Measurements from ENCODE around the gene EIF2S3B.
"Not testable (repeated sequence)": the region's sequence is repeated elsewhere in the genome, so short reads cannot be mapped to it uniquely, and the experiment has no call there.

Gene EIF2S3B

DNA sequence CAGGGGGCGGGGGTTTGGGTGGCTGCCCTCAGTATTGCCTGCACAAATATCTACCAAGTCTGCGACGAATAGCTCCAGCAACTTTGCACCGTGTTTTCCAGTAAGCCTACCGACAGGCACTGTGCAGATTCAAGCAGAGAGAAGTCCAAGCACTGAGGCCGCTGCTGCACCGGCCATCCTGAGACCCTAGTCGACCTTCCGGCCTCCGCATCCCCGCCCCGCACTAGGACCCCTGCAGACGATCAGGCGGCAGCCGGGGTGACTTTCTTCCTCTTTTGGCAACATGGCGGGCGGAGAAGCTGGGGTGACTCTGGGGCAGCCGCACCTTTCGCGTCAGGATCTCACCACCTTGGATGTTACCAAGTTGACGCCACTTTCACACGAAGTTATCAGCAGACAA lies at the start of gene EIF2S3B:
EIF2S3B (plus strand) TSS at position 271 of the 400 bp plus-strand sequence; CDS start at position 284, 13 bp downstream.
- Histone ChIP-seq H3K4me1 (ENCODE audit: low read length) (no peaks in the 10 kb centered on the region), H3K9me3 (ENCODE audit: insufficient read depth, low read length) (no peaks in the 10 kb centered on the region), H3K79me2 (ENCODE audit: low read length) (no peaks in the 10 kb centered on the region), H2AFZ (ENCODE audit: low read depth, low read length) (no peak within 1 kb of the TSS), H3K9ac (ENCODE audit: low read length) (no peak within 1 kb of the TSS), H3K27me3 (ENCODE audit: low read depth, low read length) (no peaks in the 10 kb centered on the region), H4K20me1 (ENCODE audit: insufficient read depth, low read length) (no peaks in the 10 kb centered on the region), H3K4me2 (ENCODE audit: low read length) (no peak within 1 kb of the TSS), H3K36me3 (replicated peaks; ENCODE audit: low read depth, low read length) (no peaks in the 10 kb centered on the region), H3K27ac (ENCODE audit: low read length) (no peak within 1 kb of the TSS), H3K4me3 (ENCODE audit: low read length) (no peak within 1 kb of the TSS)
- TF ChIP-seq EZH2phosphoT487 (IDR thresholded peaks at IDR 0.05; ENCODE audit: low read depth), result no peak
- TF ChIP-seq, protein P1, sequence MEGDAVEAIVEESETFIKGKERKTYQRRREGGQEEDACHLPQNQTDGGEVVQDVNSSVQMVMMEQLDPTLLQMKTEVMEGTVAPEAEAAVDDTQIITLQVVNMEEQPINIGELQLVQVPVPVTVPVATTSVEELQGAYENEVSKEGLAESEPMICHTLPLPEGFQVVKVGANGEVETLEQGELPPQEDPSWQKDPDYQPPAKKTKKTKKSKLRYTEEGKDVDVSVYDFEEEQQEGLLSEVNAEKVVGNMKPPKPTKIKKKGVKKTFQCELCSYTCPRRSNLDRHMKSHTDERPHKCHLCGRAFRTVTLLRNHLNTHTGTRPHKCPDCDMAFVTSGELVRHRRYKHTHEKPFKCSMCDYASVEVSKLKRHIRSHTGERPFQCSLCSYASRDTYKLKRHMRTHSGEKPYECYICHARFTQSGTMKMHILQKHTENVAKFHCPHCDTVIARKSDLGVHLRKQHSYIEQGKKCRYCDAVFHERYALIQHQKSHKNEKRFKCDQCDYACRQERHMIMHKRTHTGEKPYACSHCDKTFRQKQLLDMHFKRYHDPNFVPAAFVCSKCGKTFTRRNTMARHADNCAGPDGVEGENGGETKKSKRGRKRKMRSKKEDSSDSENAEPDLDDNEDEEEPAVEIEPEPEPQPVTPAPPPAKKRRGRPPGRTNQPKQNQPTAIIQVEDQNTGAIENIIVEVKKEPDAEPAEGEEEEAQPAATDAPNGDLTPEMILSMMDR (IDR thresholded peaks at IDR 0.05; ENCODE audit: low read depth, low read length), result no peak

DNA sequence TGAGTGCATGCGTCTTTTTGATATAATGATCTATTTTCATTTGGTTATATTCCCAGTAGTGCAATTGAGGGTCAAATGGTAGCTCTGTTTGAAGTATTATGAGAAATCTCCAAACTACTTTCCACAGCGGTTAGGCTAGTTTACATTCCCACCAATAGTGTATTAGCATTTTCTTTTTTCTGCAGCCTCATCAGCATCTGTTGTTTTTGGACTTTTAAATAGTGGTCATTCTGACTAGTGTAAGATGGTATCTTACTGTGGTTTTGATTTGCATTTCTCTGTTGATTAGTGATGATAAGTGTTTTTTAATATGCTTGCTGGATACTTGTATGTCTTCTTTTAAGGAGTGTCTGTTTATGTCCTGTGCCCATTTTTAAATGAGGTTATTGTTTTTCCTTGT lies 48.8 kb upstream of the EIF2S3B start:
- no peak overlapping the region for H3K4me3 ChIP-seq (ENCODE audit: low read length)
- no peaks in the 10 kb centered on the region for H3K27me3 ChIP-seq (ENCODE audit: low read depth, low read length)
- TF ChIP-seq EZH2phosphoT487 (IDR thresholded peaks at IDR 0.05; ENCODE audit: low read depth), result no peak
- TF ChIP-seq, protein P1 (IDR thresholded peaks at IDR 0.05; ENCODE audit: low read depth, low read length), result no peak
- H3K36me3 ChIP-seq (replicated peaks; ENCODE audit: low read depth, low read length), result peaks cover 9% of the 10 kb centered on the region
- H4K20me1 ChIP-seq (ENCODE audit: insufficient read depth, low read length), result no peaks in the 10 kb centered on the region
- no peaks in the 10 kb centered on the region for H3K79me2 ChIP-seq (ENCODE audit: low read length)
- peaks cover 24% of the 10 kb centered on the region for H3K9me3 ChIP-seq (ENCODE audit: insufficient read depth, low read length)
- no peak overlapping the region for H3K9ac ChIP-seq (ENCODE audit: low read length)
- no peak overlapping the region for H3K4me2 ChIP-seq (ENCODE audit: low read length)
- H2AFZ ChIP-seq (ENCODE audit: low read depth, low read length), result no peak overlapping the region
- H3K27ac ChIP-seq (ENCODE audit: low read length), result no peak overlapping the region
- H3K4me1 ChIP-seq (ENCODE audit: low read length), result no peaks in the 10 kb centered on the region

DNA sequence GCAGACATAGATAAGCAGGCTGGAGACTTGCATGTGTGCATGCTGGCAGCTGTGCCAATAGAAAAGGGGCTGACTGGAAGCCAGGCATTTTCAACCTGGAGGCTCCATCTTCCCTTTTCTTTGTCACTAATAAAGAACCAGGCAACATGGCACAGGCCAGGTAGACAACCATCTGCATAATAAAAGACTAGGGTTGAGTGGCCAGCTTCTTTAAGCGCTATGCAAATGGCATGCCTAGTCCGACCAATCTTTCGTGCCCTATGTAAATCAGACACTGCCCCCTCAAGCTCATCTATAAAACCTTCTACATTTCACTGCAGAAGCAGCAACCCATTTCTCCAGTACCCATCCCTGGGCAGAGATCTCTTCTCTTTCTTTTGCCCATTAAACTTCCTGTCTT lies 47.9 kb upstream of the EIF2S3B start:
- Histone ChIP-seq H2AFZ (ENCODE audit: low read depth, low read length) (no peak overlapping the region), H3K4me3 (ENCODE audit: low read length) (no peak overlapping the region), H3K9me3 (ENCODE audit: insufficient read depth, low read length) (peaks cover 24% of the 10 kb centered on the region), H3K79me2 (ENCODE audit: low read length) (no peaks in the 10 kb centered on the region), H3K9ac (ENCODE audit: low read length) (no peak overlapping the region), H3K36me3 (replicated peaks; ENCODE audit: low read depth, low read length) (peaks cover 9% of the 10 kb centered on the region), H3K27me3 (ENCODE audit: low read depth, low read length) (no peaks in the 10 kb centered on the region), H3K4me2 (ENCODE audit: low read length) (no peak overlapping the region), H3K27ac (ENCODE audit: low read length) (no peak overlapping the region), H3K4me1 (ENCODE audit: low read length) (no peaks in the 10 kb centered on the region), H4K20me1 (ENCODE audit: insufficient read depth, low read length) (no peaks in the 10 kb centered on the region)
- no peak for TF ChIP-seq EZH2phosphoT487 (IDR thresholded peaks at IDR 0.05; ENCODE audit: low read depth)
- TF ChIP-seq, protein P1 (IDR thresholded peaks at IDR 0.05; ENCODE audit: low read depth, low read length), result no peak

DNA sequence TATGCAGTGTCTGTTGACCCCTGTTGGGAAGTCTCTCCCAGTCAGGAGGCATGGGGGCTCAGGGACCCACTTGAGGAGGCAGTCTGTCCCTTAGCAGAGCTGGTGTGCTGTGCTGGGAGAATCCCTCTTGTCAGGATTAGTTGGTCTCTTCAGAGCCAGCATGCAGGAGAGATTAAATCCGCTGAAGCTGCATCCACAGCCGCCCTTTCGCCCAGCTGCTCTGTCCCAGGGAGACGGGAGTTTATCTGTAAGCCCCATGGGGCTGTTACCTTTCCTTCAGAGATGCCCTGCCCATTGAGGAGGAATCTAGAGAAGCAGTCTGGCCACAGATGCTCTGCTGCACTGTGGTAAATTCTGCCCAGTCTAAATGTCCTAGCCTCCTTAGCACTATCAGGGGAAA lies 39.4 kb upstream of the EIF2S3B start:
- Histone ChIP-seq H3K9me3 (ENCODE audit: insufficient read depth, low read length) (no peaks in the 10 kb centered on the region; the same call in 1 of the 2 replicates), H3K9ac (ENCODE audit: low read length) (no peak overlapping the region), H3K36me3 (replicated peaks; ENCODE audit: low read depth, low read length) (no peaks in the 10 kb centered on the region), H2AFZ (ENCODE audit: low read depth, low read length) (no peak overlapping the region), H3K4me2 (ENCODE audit: low read length) (no peak overlapping the region), H3K27ac (ENCODE audit: low read length) (no peak overlapping the region), H4K20me1 (ENCODE audit: insufficient read depth, low read length) (no peaks in the 10 kb centered on the region), H3K4me1 (ENCODE audit: low read length) (peaks cover 7% of the 10 kb centered on the region), H3K27me3 (ENCODE audit: low read depth, low read length) (no peaks in the 10 kb centered on the region), H3K79me2 (ENCODE audit: low read length) (no peaks in the 10 kb centered on the region), H3K4me3 (ENCODE audit: low read length) (no peak overlapping the region)
- no peak for TF ChIP-seq EZH2phosphoT487 (IDR thresholded peaks at IDR 0.05; ENCODE audit: low read depth)

DNA sequence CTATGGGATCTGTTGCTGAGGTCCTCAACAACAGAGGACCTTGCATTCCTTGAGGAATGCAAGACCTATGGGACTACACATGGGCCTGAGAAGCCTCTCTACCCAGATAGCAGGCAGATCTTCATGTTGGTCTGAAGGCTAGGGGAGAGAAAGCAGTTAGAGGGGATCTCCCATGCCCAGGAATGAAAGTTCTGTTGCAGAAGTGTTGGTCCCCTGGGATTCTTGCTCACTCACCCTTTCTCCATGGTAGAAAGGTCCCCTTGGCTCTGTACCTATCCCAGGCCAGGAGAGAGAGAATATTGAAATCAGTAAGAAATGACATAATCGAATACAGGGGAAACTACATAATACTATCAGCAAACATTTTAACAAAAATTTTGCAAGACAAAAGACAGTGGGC lies 36.0 kb upstream of the EIF2S3B start:
- H3K4me3 ChIP-seq (ENCODE audit: low read length), result no peak overlapping the region
- H3K27me3 ChIP-seq (ENCODE audit: low read depth, low read length), result no peaks in the 10 kb centered on the region
- H2AFZ ChIP-seq (ENCODE audit: low read depth, low read length), result no peak overlapping the region
- no peaks in the 10 kb centered on the region for H4K20me1 ChIP-seq (ENCODE audit: insufficient read depth, low read length)
- H3K27ac ChIP-seq (ENCODE audit: low read length), result no peak overlapping the region
- no peaks in the 10 kb centered on the region for H3K36me3 ChIP-seq (replicated peaks; ENCODE audit: low read depth, low read length)
- no peaks in the 10 kb centered on the region for H3K9me3 ChIP-seq (ENCODE audit: insufficient read depth, low read length)
- no peaks in the 10 kb centered on the region for H3K79me2 ChIP-seq (ENCODE audit: low read length)
- no peak overlapping the region for H3K4me2 ChIP-seq (ENCODE audit: low read length)
- H3K4me1 ChIP-seq (ENCODE audit: low read length), result peaks cover 7% of the 10 kb centered on the region
- no peak overlapping the region for H3K9ac ChIP-seq (ENCODE audit: low read length)
- no peak for TF ChIP-seq EZH2phosphoT487 (IDR thresholded peaks at IDR 0.05; ENCODE audit: low read depth)
- TF ChIP-seq, protein P1 (IDR thresholded peaks at IDR 0.05; ENCODE audit: low read depth, low read length), result no peak

DNA sequence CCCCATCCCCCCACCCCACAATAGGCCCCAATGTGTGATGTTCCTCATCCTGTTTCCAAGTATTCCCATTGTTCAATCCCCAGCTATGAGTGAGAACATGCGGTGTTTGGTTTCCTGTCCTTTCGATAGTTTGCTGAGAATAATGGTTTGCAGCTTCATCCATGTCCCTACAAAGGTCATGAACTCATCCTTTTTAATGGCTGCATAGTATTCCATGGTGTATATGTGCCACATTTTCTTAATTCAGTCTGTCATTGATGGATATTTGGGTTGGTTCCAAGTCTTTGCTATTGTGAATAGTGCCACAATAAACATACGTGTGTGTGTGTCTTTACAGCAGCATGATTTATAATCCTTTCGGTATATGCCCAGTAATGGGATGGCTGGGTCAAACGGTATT lies 32.9 kb upstream of the EIF2S3B start:
- not testable (repeated sequence) for H3K4me3 ChIP-seq (ENCODE audit: low read length); H3K4me2 ChIP-seq (ENCODE audit: low read length); H3K4me1 ChIP-seq (ENCODE audit: low read length); H2AFZ ChIP-seq (ENCODE audit: low read depth, low read length); H3K27ac ChIP-seq (ENCODE audit: low read length); H3K79me2 ChIP-seq (ENCODE audit: low read length); H3K9ac ChIP-seq (ENCODE audit: low read length); H4K20me1 ChIP-seq (ENCODE audit: insufficient read depth, low read length); H3K36me3 ChIP-seq (replicated peaks; ENCODE audit: low read depth, low read length); H3K27me3 ChIP-seq (ENCODE audit: low read depth, low read length); H3K9me3 ChIP-seq (ENCODE audit: insufficient read depth, low read length)

All from OCI-LY3 (cell line).